GM23338 (cell line): Measurements from ENCODE around the gene JDP2. TPM values are rescaled to one million over a fixed set of nuclear protein-coding genes. Genes with fewer than 3 reads are reported as not detected.

Experiments
- ATAC-seq: fragments of 200-7000 bp; cut with Tn5 transposase; 3 replicates; pipeline ENCODE4 v1.9.1; 2020
- DNase-seq: peaks from one replicate; pipeline ENCODE4 v3.0.0-alpha.2; 2015; ENCODE audit warnings: low spot score
- H2AFZ ChIP-seq: fragments of 200-600 bp; sonication (generic); 2 replicates; pipeline ENCODE4 v1.8.0; 2016; ENCODE audit warnings: antibody characterized with exemption, mild to moderate bottlenecking, moderate library complexity
- H3F3A ChIP-seq: fragments of 200-600 bp; sonication (generic); replicated peaks from 2 replicates; pipeline ENCODE4 v1.8.0; 2017; ENCODE audit warnings: antibody characterized with exemption, mixed run types, low read depth
- H3K27ac ChIP-seq: fragments of 200-600 bp; sonication (generic); 2 replicates; pipeline ENCODE4 v1.6.1; 2016; ENCODE audit warnings: low read depth
- H3K27me3 ChIP-seq: fragments of 200-600 bp; sonication (generic); 2 replicates; pipeline ENCODE4 v1.8.0; 2016; ENCODE audit warnings: mild to moderate bottlenecking, mixed run types, moderate library complexity; ENCODE audit not compliant: insufficient read depth
- H3K36me3 ChIP-seq: fragments of 200-600 bp; sonication (generic); 2 replicates; pipeline ENCODE4 v1.8.0; 2016; ENCODE audit warnings: mild to moderate bottlenecking; ENCODE audit not compliant: insufficient read depth
- H3K4me1 ChIP-seq: fragments of 200-600 bp; sonication (generic); 2 replicates; pipeline ENCODE4 v1.8.0; 2016; ENCODE audit warnings: mild to moderate bottlenecking, moderate library complexity; ENCODE audit not compliant: insufficient read depth
- H3K4me2 ChIP-seq: fragments of 200-600 bp; sonication (generic); 2 replicates; pipeline ENCODE4 v1.7.1; 2017; ENCODE audit warnings: mixed run types
- H3K4me3 ChIP-seq: fragments of 200-600 bp; sonication (generic); 2 replicates; pipeline ENCODE4 v1.6.1; 2016; ENCODE audit warnings: mixed run types
- H3K79me2 ChIP-seq: fragments of 200-600 bp; sonication (generic); replicated peaks from 2 replicates; pipeline ENCODE4 v1.8.0; 2017; ENCODE audit warnings: mild to moderate bottlenecking; ENCODE audit not compliant: insufficient read depth
- H3K9me2 ChIP-seq: fragments of 200-600 bp; sonication (generic); 2 replicates; pipeline ENCODE4 v1.8.0; 2017; ENCODE audit not compliant: insufficient read depth
- H4K20me1 ChIP-seq: fragments of 200-600 bp; sonication (generic); replicated peaks from 2 replicates; pipeline ENCODE4 v1.8.0; 2017; ENCODE audit warnings: mild to moderate bottlenecking; ENCODE audit not compliant: insufficient read depth
- H3K27ac Mint-ChIP-seq: 2 replicates; pipeline ENCODE4 v1.8.0; 2020; ENCODE audit warnings: inconsistent platforms, mild to moderate bottlenecking, moderate library complexity, mixed read lengths
- H3K27me3 Mint-ChIP-seq: 3 replicates; pipeline ENCODE4 v1.8.0; 2022; ENCODE audit warnings: low read depth, mild to moderate bottlenecking, moderate library complexity, mixed read lengths, inconsistent platforms; ENCODE audit not compliant: insufficient read depth, poor library complexity
- H3K36me3 Mint-ChIP-seq: 3 replicates; pipeline ENCODE4 v1.8.0; 2021; ENCODE audit warnings: low read depth, mild to moderate bottlenecking, inconsistent platforms, moderate library complexity, mixed read lengths
- H3K4me1 Mint-ChIP-seq: 3 replicates; pipeline ENCODE4 v1.8.0; 2020; ENCODE audit warnings: mild to moderate bottlenecking, inconsistent platforms, mixed read lengths
- H3K4me3 Mint-ChIP-seq: 3 replicates; pipeline ENCODE4 v1.8.0; 2021; ENCODE audit warnings: moderate library complexity, mild to moderate bottlenecking, inconsistent platforms, mixed read lengths
- H3K9me3 Mint-ChIP-seq: 3 replicates; pipeline ENCODE4 v1.8.0; 2020; ENCODE audit warnings: moderate library complexity, mild to moderate bottlenecking, inconsistent platforms, mixed read lengths
- CREB1 ChIP-seq: fragments of 250-450 bp; sonication (Bioruptor Pico); IDR thresholded peaks from 2 replicates; pipeline ENCODE4 v1.5.0; 2020; ENCODE audit warnings: low read depth, mild to moderate bottlenecking, moderate library complexity
- CTCF ChIP-seq, 2 experiments: fragments of 200-600 bp in 1 of 2; sonication (generic) in 1 of 2; conservative IDR thresholded peaks; 2 replicates each; pipeline versions ENCODE4 v1.5.1 to v1.6.1; 2016 to 2017; ENCODE audit warnings: antibody characterized with exemption in 2 of 2, low read depth in 2 of 2, mild to moderate bottlenecking in 2 of 2, moderate library complexity in 1 of 2
- EZH2 ChIP-seq: fragments of 200-600 bp; sonication (generic); IDR thresholded peaks from one replicate; pipeline ENCODE4 v1.8.0; 2017; ENCODE audit warnings: antibody characterized with exemption, mild to moderate bottlenecking, low read depth; ENCODE audit not compliant: unreplicated experiment
- EZH2phosphoT487 ChIP-seq: fragments of 200-600 bp; sonication (generic); IDR thresholded peaks from one replicate; pipeline ENCODE4 v1.8.1; 2018; ENCODE audit warnings: antibody characterized with exemption; ENCODE audit not compliant: unreplicated experiment
- JUNB ChIP-seq: IDR thresholded peaks from one replicate; pipeline ENCODE4 v1.6.1; 2016; ENCODE audit warnings: antibody characterized with exemption; ENCODE audit not compliant: unreplicated experiment
- NANOG ChIP-seq: IDR thresholded peaks from 2 replicates; pipeline ENCODE4 v1.6.1; 2016; ENCODE audit warnings: antibody characterized with exemption, borderline replicate concordance
- POLR2AphosphoS5 ChIP-seq: IDR thresholded peaks from 2 replicates; pipeline ENCODE4 v1.6.1; 2016; ENCODE audit warnings: antibody characterized with exemption, low read depth
- REST ChIP-seq: IDR thresholded peaks from one replicate; pipeline ENCODE4 v1.6.1; 2018; ENCODE audit warnings: antibody characterized with exemption; ENCODE audit not compliant: unreplicated experiment
- STAT1 ChIP-seq: IDR thresholded peaks from one replicate; pipeline ENCODE4 v1.6.1; 2016; ENCODE audit warnings: antibody characterized with exemption; ENCODE audit not compliant: unreplicated experiment
- ZNF462 ChIP-seq: fragments of 250-450 bp; sonication (Bioruptor Pico); IDR thresholded peaks from 2 replicates; pipeline ENCODE4 v1.5.0; 2020; ENCODE audit warnings: mild to moderate bottlenecking, moderate library complexity
- polyA plus RNA-seq: library from polyadenylated mRNA; unstranded; fragments of >200 nt; fragmentation: Nextera tagmentation; extraction: Ambion mirVana; gene quantifications from 2 replicates; pipeline ENCODE4 v1.2.1, GENCODE V29; 2016
- total RNA-seq: library from RNA; depleted of rRNA; stranded (reverse); fragments of >200 nt; shearing (Covaris generic); gene quantifications from 2 replicates; pipeline ENCODE4 v1.2.3, GENCODE V29; 2014

JDP2 gene
- total and polyA plus RNA-seq, 2 experiments from 2014 or later = 12.5 to 38.9 TPM

- DNase-seq = no peak
- Mint-ChIP-seq H3K4me3 (no peak overlapping the region), H3K4me1 (peaks cover 38% of the 10 kb centered on the region), H3K27me3 (peaks cover 4% of the 10 kb centered on the region), H3K27ac (0 out of 2 replicates have a peak overlapping the region, but pooled peaks have one; percentile 63), H3K36me3 (peaks cover 60% of the 10 kb centered on the region), H3K9me3 (no peaks in the 10 kb centered on the region)
- Histone ChIP-seq H3K4me3 (no peak overlapping the region), H3K9me2 (no peaks in the 10 kb centered on the region), H3K4me2 (no peak overlapping the region), H4K20me1 (peaks cover 17% of the 10 kb centered on the region), H3F3A (no peaks in the 10 kb centered on the region), H3K36me3 (peaks cover 10% of the 10 kb centered on the region), H3K79me2 (peaks cover 53% of the 10 kb centered on the region), H3K27me3 (no peaks in the 10 kb centered on the region), H3K27ac (no peak overlapping the region), H3K4me1 (peaks cover 5% of the 10 kb centered on the region), H2AFZ (no peak overlapping the region)
- TF ChIP-seq JUNB (no peak), EZH2 (no peak), ZNF462 (CRISPR knock-in tag) (no peak), EZH2phosphoT487 (no peak)
- ATAC-seq = no peak
Measured at GRCh38 chr14:75434138-75434889, 6.5 kb downstream of the JDP2 start.

- Mint-ChIP-seq H3K27ac (no peak overlapping the region), H3K4me3 (no peak overlapping the region), H3K27me3 (peaks cover 2% of the 10 kb centered on the region), H3K9me3 (no peaks in the 10 kb centered on the region), H3K4me1 (peaks cover 36% of the 10 kb centered on the region), H3K36me3 (peaks cover 65% of the 10 kb centered on the region)
- no peaks in the 10 kb centered on the region; the same call in 1 of the 2 replicates for H3K4me1 ChIP-seq
- ATAC-seq (no peak), DNase-seq (no peak)
- H4K20me1 ChIP-seq = peaks cover 17% of the 10 kb centered on the region
- peaks cover 10% of the 10 kb centered on the region for H3K36me3 ChIP-seq
- no peak overlapping the region for H3K4me2 ChIP-seq
- H3K9me2 ChIP-seq = no peaks in the 10 kb centered on the region
- H3K79me2 ChIP-seq = peaks cover 47% of the 10 kb centered on the region
- H3F3A ChIP-seq = no peaks in the 10 kb centered on the region
- H3K27me3 ChIP-seq = no peaks in the 10 kb centered on the region
- H2AFZ ChIP-seq = no peak overlapping the region
- no peak overlapping the region for H3K27ac ChIP-seq
- H3K4me3 ChIP-seq = no peak overlapping the region
- TF ChIP-seq CREB1 (CRISPR knock-in tag) (no peak), CTCF (conservative IDR thresholded peaks at IDR 0.05; ENCODE audit: low read depth in 2 of 2) (no peak), NANOG (no peak), REST (no peak), EZH2phosphoT487 (no peak), EZH2 (no peak), POLR2AphosphoS5 (no peak), STAT1 (no peak)
Measured at GRCh38 chr14:75434890-75435248, 7.0 kb downstream of the JDP2 start.
